ENCODE data around the gene TASP1.
"Not testable (repeated sequence)": the region's sequence is repeated elsewhere in the genome, so short reads cannot be mapped to it uniquely, and the experiment has no call there.

The TASP1 gene, protein sequence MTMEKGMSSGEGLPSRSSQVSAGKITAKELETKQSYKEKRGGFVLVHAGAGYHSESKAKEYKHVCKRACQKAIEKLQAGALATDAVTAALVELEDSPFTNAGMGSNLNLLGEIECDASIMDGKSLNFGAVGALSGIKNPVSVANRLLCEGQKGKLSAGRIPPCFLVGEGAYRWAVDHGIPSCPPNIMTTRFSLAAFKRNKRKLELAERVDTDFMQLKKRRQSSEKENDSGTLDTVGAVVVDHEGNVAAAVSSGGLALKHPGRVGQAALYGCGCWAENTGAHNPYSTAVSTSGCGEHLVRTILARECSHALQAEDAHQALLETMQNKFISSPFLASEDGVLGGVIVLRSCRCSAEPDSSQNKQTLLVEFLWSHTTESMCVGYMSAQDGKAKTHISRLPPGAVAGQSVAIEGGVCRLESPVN

DNA sequence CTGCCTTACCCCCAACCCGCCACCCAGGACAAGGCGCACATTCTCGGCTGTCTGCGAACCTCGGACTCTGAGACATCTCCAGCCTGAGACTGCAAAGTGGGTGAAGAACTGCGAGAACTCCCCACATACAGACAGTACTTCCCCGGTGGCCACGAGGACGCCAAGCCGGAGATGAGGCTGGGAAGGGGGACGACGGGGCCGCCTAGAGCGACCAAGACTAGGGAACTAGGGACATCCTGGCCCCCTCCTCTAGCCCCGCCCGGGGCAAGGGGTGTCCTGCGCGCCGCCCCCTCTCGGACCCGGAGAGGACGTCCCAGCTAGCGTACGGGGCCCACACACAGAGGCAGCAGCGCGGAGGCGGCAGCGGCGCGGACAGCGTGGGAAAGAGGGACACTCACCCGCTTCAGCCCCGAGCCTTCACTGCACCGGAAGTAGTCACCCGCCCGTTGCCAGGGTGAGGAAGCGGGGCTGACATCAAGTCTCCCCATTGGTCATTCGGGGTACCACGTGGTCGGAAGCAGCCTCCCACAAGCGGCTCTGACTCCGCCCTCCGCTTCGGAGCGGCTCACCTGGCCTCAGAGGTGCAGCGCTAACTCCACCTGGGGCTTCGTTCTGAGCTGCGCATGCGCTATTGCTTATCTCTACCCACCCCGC, at the start of gene TASP1:
TSS of gene TASP1 (minus strand) at position 437 of the 654 bp plus-strand sequence. CDS start 8,854 bp downstream, outside the sequence.
- DNase-seq, result peak; percentile 96

DNA sequence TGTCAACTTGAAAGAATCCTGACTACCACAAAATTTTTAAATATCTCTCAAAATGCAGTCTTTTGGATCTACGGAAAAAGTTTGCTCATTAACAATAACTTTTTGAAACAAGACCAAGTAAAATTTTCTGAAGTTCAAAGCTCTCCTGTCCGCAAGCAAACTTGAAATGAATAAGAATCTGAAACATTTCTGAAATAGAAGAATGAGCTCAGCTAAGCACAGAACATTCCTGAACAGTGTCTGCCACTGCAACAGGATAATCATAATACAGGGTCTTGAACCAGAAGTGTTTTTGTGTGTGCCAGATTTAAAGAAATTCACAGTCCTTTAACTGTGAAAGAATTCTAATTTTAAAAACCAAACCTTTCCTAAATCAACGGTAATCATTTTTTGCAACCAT, 49.1 kb upstream of the TASP1 start:
- DNase-seq, result no peak

DNA sequence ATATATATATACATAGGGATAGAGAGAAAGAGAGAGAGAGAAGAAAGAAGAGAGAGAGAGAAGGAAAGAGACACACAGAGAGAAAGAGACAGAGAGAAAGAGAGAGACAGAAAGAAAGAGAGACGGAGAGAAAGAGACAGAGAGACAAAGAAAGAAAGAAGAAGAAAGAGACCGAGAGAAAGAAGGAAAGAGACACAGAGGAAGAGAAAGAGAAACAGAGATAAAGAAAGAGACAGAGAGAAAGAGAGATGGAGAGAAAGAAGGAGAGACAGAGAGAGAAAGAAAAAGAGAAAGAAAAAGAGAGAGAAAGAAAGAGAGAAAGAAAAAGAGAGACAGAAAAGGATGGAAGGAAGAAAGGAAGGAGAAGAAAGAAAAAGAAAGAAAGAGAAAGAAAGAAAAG, 46.9 kb upstream of the TASP1 start:
- DNase-seq, result no peak

GRCh38 chr20:13684566-13685222, 46.0 kb upstream of the TASP1 start:
- DNase-seq, result peak; percentile 44

- no peak for DNase-seq
These were observed 45.1 kb upstream of the TASP1 start for GRCh38 chr20:13683833-13684232.

DNA sequence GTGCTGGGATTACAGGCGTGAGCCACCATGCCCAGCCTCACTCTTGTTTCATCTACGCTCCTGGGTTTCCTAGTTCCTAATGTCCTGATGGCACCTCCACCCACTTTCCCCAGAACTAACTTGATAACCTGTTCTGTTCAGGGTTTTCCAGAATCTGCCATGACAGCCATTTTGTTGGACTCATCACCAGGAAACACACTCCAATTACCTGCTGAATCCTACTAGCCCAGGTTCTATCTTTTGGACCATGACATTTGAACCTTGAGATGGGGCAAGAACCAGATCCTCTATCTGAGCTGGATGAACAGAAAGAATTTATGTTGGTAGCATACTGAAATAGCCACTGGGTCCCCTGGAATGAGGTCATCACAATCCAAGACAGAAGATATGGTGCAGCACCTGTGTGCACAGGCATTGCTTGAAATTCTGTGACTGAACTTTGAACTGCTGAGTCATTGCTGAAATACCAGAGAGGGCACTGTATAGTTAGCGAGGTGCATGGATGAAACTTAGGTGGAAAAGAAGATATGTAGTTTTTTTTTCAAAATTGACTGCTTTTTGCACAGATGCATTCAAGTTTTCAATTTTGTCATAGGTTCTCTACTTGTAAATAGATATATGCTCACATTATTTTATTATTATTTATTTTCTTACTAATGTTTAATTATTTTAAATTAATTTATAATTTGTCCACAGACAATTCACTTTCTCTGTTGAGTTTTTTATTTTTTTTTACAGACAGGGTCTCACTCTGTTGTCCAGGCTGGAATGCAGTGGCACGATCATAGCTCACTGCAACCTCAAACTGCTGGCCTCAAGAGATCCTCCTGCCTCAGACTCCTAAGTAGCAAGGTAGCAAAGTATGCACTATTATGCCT, 42.8 kb upstream of the TASP1 start:
- no peak for DNase-seq

- no peak for DNase-seq
These were observed 40.2 kb upstream of the TASP1 start for GRCh38 chr20:13678944-13679343.

DNA sequence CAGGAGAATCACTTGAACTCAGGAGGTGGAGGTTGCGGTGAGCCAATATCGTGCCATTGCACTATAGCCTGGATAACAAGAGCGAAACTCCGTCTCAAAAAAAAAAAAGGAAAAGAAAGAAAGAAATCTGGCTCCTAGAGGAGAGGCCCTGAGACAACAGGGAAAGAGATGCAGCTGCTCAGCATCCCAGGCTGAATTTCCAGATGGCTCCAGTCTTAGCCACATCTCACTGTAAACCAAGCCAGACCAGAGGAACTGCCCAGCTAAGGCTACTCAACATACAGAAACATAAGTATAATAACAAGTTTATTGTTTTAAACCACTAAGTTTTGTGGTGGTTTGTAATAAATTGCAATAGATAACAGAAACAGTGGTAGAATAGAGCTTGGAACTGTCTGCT, 38.5 kb upstream of the TASP1 start:
- no peak for DNase-seq

GRCh38 chr20:13676682-13677081, 38.0 kb upstream of the TASP1 start:
- DNase-seq, result no peak

GRCh38 chr20:13672690-13673089, 34.0 kb upstream of the TASP1 start:
- no peak for DNase-seq

DNA sequence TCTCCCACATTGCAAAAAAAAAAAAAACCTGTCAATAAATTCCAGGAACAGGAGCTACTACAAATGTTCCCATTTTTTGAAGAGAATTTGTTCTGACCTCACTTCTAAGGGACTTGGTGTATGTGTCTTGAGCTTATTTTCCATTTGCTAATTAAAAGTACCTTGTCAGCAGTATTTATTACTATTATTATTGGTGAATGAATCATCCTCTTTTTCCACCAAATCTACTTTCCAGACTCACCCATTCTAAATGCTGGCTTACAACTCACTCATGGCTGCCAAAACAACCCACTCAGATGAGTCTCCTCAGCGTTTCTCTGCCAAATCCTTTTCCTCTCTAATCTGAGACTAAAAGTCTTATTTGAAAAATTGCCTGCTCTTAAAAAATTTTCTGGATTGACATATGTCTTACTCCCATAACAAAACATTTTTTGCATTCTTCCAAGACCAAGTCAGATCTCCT, 33.2 kb upstream of the TASP1 start:
- DNase-seq, result no peak

DNA sequence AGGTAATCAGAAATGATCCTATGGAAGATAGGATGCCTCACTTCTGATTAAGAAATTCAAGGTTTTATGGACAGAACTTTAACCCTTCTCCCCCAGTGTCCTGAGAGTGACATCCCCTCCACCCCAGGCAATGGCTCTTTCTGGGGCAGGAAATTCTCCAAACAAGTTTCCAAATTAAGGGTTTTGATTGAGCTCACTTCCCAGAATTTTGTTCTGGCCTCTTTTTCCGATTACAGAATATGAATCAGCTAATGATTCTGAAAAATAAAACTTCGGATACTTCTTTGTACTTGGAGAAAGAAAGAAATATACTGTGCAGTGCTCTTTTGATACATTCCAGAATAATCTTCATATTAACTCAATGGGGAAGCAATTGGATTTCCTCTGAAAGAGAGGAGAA, 32.8 kb upstream of the TASP1 start:
- no peak for DNase-seq

GRCh38 chr20:13670160-13670559, 31.4 kb upstream of the TASP1 start:
- no peak for DNase-seq

DNA sequence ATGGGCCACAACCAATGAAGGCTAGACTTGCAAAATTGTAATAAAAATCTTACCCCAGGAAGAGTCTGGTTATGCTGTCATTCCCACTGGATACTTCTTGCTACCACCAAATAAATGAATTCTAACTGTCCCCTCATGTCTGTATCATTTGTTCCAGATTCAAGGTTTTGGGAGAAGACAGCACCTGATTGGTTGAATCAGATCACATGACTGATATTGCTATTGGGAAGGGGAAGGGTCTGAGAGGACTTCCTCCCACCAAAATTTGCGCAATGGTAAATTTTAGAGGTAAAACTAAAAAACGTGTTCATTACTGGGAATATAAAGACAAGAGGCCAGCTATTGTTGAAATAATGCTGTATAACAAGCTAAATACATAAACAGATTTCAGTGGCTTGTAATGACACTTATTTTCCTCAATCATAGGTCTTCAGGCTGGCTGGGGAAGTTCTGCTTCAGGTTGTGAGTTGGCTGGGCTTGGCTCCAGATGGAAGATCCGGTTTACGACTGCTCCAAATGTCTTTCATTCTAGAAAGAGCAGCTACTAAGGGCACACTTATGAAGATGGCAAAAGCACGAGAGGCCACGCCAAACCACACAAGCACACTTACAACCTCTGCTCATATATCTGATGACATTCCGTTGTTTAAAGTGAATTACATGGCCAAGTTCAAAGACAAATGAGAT, 27.1 kb upstream of the TASP1 start:
- DNase-seq, result no peak

DNA sequence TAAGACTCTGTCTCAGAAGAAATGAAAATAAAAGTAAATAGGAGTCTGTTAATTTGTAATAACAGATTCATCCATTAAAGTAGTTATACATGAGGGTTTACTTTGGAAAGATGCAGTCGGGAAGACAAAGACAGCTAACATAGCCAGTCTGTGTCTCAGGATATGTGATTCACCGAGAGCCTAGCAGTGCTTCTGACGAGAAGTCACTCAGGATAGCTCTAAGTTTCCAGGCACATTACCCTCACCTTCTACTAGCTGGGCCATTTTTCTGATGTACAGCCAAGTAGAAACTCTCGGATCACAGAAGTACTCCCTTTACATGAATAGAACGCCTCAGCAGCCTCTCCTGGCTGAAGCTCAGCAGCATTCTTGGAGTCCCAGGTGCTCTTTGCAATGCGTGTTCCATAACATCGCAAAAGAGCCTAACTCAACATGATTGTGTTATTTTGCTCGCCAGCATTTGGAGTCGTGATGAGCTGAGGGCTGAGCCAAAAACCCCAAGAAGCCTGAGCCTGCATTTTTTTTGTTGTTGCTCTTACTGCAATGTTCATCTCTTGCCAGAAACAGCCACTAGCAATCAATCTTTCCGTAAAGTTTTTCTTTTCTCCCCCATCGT, 22.4 kb upstream of the TASP1 start:
- DNase-seq, result no peak

- no peak for DNase-seq
These were observed 20.6 kb upstream of the TASP1 start for GRCh38 chr20:13659288-13659687.

- DNase-seq, result not testable (repeated sequence)
These were observed 19.3 kb upstream of the TASP1 start for GRCh38 chr20:13658060-13658459.

GRCh38 chr20:13656721-13657368, 18.1 kb upstream of the TASP1 start:
- DNase-seq, result no peak

- DNase-seq, result no peak
These were observed 15.8 kb upstream of the TASP1 start for GRCh38 chr20:13654463-13655023.

- DNase-seq, result no peak
These were observed 11.7 kb upstream of the TASP1 start for GRCh38 chr20:13650474-13650873.
